ENCODE measurements around the gene ADAMTS1. TPM values are rescaled to one million over a fixed set of nuclear protein-coding genes. Genes with fewer than 3 reads are reported as not detected.

The ADAMTS1 gene
- total RNA-seq, 4 donors from 2014 or later = 232 to 412 (median 327) TPM

GRCh38 chr21:26836528-26836927, 8.7 kb downstream of the ADAMTS1 start:
- Histone ChIP-seq H3K4me3 (no peak overlapping the region), H3K27ac (no peak overlapping the region), H3K27me3 (no peaks in the 10 kb centered on the region), H3K36me3 (peaks cover 0 to 53% (median 0%) of the 10 kb centered on the region in 3 donors), H3K9me3 (no peaks in the 10 kb centered on the region), H3K4me1 (peaks cover 0 to 43% (median 7%) of the 10 kb centered on the region in 4 donors)
- no peak for DNase-seq (ENCODE audit: low spot score in 2 of 2)
- 74 to 79% methylated on average over 3 of the region's 3 CpGs for WGBS, 2 donors
- no peak for TF ChIP-seq POLR2A (IDR thresholded peaks at IDR 0.05)
- TF ChIP-seq, protein P1, sequence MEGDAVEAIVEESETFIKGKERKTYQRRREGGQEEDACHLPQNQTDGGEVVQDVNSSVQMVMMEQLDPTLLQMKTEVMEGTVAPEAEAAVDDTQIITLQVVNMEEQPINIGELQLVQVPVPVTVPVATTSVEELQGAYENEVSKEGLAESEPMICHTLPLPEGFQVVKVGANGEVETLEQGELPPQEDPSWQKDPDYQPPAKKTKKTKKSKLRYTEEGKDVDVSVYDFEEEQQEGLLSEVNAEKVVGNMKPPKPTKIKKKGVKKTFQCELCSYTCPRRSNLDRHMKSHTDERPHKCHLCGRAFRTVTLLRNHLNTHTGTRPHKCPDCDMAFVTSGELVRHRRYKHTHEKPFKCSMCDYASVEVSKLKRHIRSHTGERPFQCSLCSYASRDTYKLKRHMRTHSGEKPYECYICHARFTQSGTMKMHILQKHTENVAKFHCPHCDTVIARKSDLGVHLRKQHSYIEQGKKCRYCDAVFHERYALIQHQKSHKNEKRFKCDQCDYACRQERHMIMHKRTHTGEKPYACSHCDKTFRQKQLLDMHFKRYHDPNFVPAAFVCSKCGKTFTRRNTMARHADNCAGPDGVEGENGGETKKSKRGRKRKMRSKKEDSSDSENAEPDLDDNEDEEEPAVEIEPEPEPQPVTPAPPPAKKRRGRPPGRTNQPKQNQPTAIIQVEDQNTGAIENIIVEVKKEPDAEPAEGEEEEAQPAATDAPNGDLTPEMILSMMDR (IDR thresholded peaks at IDR 0.05) = no peak
- peak in 1 of 2 donors; percentile 76 for TF ChIP-seq EP300 (IDR thresholded peaks at IDR 0.05)

DNA sequence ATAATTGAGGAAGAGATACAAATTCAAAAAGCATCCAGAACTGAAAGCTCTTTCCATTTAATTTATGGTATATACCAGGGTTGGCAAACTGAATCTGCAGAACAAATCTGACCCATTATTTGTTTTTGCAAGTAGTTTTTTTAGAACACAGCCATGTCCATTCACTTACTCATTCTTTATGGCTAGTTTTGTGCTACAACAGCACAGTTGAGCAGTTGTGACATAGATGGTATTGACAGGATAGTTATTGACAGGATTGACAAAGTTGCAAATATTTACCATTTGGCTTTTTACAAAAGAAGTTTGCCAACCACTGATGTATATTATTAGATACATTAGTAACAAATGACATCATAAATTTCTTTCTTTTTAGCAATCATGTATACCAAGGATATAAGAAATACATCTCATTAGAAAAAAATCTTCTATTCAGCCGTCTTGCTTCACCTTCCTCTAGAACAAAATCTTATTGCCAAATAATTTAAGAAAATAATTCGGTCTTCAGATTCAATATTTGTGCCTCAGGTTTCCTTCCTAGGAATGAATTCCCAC, 9.4 kb downstream of the ADAMTS1 start:
- 68 to 69% methylated on average over 2 of the region's 2 CpGs for WGBS, 2 donors
- Histone ChIP-seq H3K27ac (no peak overlapping the region), H3K9me3 (no peaks in the 10 kb centered on the region), H3K4me3 (no peak overlapping the region), H3K27me3 (no peaks in the 10 kb centered on the region), H3K4me1 (peaks cover 0 to 36% (median 6%) of the 10 kb centered on the region in 4 donors), H3K36me3 (peaks cover 0 to 46% (median 0%) of the 10 kb centered on the region in 3 donors)
- TF ChIP-seq POLR2A (IDR thresholded peaks at IDR 0.05) (no peak), EP300 (IDR thresholded peaks at IDR 0.05) (no peak)
- no peak for DNase-seq (ENCODE audit: low spot score in 2 of 2)

GRCh38 chr21:26835027-26835713, 10.0 kb downstream of the ADAMTS1 start:
- TF ChIP-seq POLR2A (IDR thresholded peaks at IDR 0.05) (no peak), EP300 (IDR thresholded peaks at IDR 0.05) (peak in 1 of 2 donors; percentile 61)
- no peak overlapping the region for H3K27ac ChIP-seq
- H3K27me3 ChIP-seq = no peaks in the 10 kb centered on the region
- no peak overlapping the region for H3K4me3 ChIP-seq
- peaks cover 0 to 30% (median 4%) of the 10 kb centered on the region in 4 donors for H3K4me1 ChIP-seq
- peaks cover 0 to 39% (median 0%) of the 10 kb centered on the region in 3 donors for H3K36me3 ChIP-seq
- no peaks in the 10 kb centered on the region for H3K9me3 ChIP-seq
- DNase-seq (ENCODE audit: low spot score in 2 of 2) = no peak
- 67 to 78% methylated on average over 7 of the region's 7 CpGs for WGBS, 2 donors

DNA sequence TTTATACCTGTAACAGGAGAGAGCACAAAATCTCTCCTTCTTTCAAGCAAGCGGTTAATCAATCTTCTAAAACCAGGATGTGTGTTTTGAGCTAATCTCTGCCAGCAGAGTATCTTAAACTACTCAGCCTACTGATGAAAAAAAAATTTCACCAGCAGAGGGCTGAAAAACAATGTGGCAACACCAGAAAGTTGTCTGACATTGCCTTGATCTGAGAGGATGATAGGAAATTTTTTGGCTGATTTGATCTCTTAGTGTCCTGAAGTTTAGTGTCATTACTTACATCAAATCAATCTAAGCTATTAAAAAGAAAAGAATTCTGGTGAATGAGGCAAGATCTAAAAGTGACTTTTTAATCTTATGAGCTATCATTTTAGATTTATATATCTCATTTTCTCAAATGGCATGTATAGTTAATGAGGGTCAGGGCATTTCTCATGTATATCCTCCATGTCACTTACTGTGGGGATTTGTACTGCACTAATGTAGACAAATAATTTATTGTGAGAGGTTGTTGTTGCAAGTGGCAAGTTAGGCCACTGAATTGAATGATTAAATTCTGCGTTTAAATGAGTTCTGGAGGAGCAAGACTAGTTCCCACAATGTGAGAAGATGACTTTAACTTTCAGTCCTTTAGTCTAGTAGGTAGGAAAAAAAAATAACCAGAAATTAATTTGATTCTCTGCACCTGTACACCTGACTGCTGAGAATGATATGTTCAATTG, 10.9 kb downstream of the ADAMTS1 start:
- no peak for TF ChIP-seq POLR2A (IDR thresholded peaks at IDR 0.05)
- TF ChIP-seq, protein P1 (IDR thresholded peaks at IDR 0.05) = peak in 2 of 5 experiments; percentile 20 to 40
- Histone ChIP-seq H3K9me3 (no peaks in the 10 kb centered on the region), H3K36me3 (peaks cover 0 to 31% (median 0%) of the 10 kb centered on the region in 3 donors), H3K27ac (no peak overlapping the region), H3K4me1 (peaks cover 0 to 21% (median 2%) of the 10 kb centered on the region in 4 donors), H3K27me3 (no peaks in the 10 kb centered on the region), H3K4me3 (no peak overlapping the region)
- WGBS, 2 donors = 82 to 84% methylated on average over 2 of the region's 2 CpGs
- DNase-seq (ENCODE audit: low spot score in 2 of 2) = no peak

- H3K27ac ChIP-seq = no peak overlapping the region
- H3K4me3 ChIP-seq = no peak overlapping the region
- TF ChIP-seq EP300 (IDR thresholded peaks at IDR 0.05) (no peak), POLR2A (IDR thresholded peaks at IDR 0.05) (no peak)
- TF ChIP-seq, protein P1 (IDR thresholded peaks at IDR 0.05) = no peak
- peaks cover 0 to 16% (median 0%) of the 10 kb centered on the region in 4 donors for H3K4me1 ChIP-seq
- DNase-seq (ENCODE audit: low spot score in 2 of 2) = no peak
- H3K36me3 ChIP-seq = peaks cover 0 to 23% (median 0%) of the 10 kb centered on the region in 3 donors
- 64 to 83% methylated on average over 6 of the region's 6 CpGs for WGBS, 2 donors
- H3K9me3 ChIP-seq = no peaks in the 10 kb centered on the region
- H3K27me3 ChIP-seq = no peaks in the 10 kb centered on the region
Measured at GRCh38 chr21:26833460-26833939, 11.7 kb downstream of the ADAMTS1 start.
